Spleen (tissue), 7 donors: ENCODE data around the gene IRGC.

Experiments
- POLR2A ChIP-seq, 3 donors: fragments of 450-650 bp; IDR thresholded peaks; one replicate each; pipeline ENCODE4 v1.5.1; 2017; ENCODE audit warnings: antibody characterized with exemption in 3 of 3, mild to moderate bottlenecking in 1 of 3
- POLR2AphosphoS5 ChIP-seq, 3 donors: sonication (generic); formaldehyde crosslinking; IDR thresholded peaks; one replicate each; pipeline ENCODE4 v1.5.1; 2017; ENCODE audit warnings: antibody characterized with exemption in 3 of 3
- TF ChIP-seq, protein P1 (sequence below), 11 experiments: fragments of 200-600 bp in 7 of 11; fragments of 450-650 bp in 4 of 11; sonication (generic) in 4 of 11; IDR thresholded peaks in 8 of 11; conservative IDR thresholded peaks in 3 of 11; 1 replicate in 7 of 11; 2 replicates in 4 of 11; pipeline versions ENCODE4 v1.4.0 to v1.8.0; 2016 to 2021; ENCODE audit warnings: antibody characterized with exemption in 11 of 11, inconsistent platforms in 4 of 11, mild to moderate bottlenecking in 1 of 11
- donor health status: DM: no; HTN: no; CAD: no; lungs with moderate emphysema.
- donor health status: DM: no; HTN: no; CAD: no.
- donor health status: DM: no; HTN: no; CAD: no.

DNA sequence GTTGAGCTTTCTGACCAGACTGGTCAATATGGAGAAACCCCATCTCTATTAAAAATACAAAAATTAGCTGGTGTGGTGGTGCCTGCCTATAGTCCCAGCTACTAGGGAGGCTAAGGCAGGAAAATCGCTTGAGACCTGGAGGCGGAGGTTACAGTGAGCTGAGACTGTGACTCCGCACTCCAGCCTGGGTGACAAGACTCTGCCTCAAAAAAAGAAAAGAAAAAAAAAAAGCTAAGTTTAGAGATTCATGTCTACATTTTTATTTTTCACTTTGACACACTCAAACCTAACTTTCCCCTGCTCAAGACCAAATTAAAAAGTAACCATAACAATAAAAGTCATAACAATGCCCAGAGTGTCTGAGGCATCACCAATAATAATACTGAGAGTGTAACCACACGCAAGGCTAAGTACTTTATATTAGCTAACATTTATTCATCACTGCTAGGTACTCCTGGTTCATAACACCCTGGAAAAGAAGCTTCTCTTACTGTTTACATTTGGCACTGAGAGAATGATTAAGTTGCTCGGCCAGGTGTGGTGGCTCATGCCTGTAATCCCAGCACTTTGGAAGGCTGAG, 5.7 kb downstream of the IRGC start:
- TF ChIP-seq, protein P1, sequence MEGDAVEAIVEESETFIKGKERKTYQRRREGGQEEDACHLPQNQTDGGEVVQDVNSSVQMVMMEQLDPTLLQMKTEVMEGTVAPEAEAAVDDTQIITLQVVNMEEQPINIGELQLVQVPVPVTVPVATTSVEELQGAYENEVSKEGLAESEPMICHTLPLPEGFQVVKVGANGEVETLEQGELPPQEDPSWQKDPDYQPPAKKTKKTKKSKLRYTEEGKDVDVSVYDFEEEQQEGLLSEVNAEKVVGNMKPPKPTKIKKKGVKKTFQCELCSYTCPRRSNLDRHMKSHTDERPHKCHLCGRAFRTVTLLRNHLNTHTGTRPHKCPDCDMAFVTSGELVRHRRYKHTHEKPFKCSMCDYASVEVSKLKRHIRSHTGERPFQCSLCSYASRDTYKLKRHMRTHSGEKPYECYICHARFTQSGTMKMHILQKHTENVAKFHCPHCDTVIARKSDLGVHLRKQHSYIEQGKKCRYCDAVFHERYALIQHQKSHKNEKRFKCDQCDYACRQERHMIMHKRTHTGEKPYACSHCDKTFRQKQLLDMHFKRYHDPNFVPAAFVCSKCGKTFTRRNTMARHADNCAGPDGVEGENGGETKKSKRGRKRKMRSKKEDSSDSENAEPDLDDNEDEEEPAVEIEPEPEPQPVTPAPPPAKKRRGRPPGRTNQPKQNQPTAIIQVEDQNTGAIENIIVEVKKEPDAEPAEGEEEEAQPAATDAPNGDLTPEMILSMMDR (IDR thresholded peaks at IDR 0.05 in 8 of 11, conservative IDR thresholded peaks at IDR 0.05 in 3 of 11), result no peak
- TF ChIP-seq POLR2A (IDR thresholded peaks at IDR 0.05) (no peak), POLR2AphosphoS5 (IDR thresholded peaks at IDR 0.05) (no peak)
